Amygdala (tissue), 56 donors: Measurements from ENCODE around the gene CLSTN2.
A peak's percentile ranks its signal among the peaks of the same experiment; 100 is the strongest.

ENCODE experiments used
- DNase-seq, 56 donors: peaks; one replicate each; lab custom pipeline; 2025; lab: John Stamatoyannopoulos, UW

The CLSTN2 gene

GRCh38 chr3:140167600-140168281 is 232.8 kb downstream of the CLSTN2 start:
- DNase-seq = no peak

- DNase-seq = no peak
Observed at GRCh38 chr3:140170612-140171011, 235.6 kb downstream of the CLSTN2 start.

GRCh38 chr3:140176526-140176925 is 241.5 kb downstream of the CLSTN2 start:
- DNase-seq = no peak

GRCh38 chr3:140177943-140178342 is 243.0 kb downstream of the CLSTN2 start:
- DNase-seq = no peak

GRCh38 chr3:140178482-140178881 is 243.5 kb downstream of the CLSTN2 start:
- DNase-seq = no peak

GRCh38 chr3:140180603-140181002 is 245.6 kb downstream of the CLSTN2 start:
- DNase-seq = no peak

GRCh38 chr3:140185375-140185774 is 250.4 kb downstream of the CLSTN2 start:
- DNase-seq = no peak

GRCh38 chr3:140186421-140186920 is 251.5 kb downstream of the CLSTN2 start:
- DNase-seq = peak in 1 of 56 donors; percentile 7

- no peak for DNase-seq
Observed at GRCh38 chr3:140187028-140187427, 252.0 kb downstream of the CLSTN2 start.

GRCh38 chr3:140187656-140188221 is 252.8 kb downstream of the CLSTN2 start:
- no peak for DNase-seq

- no peak for DNase-seq
Observed at GRCh38 chr3:140188285-140188684, 253.3 kb downstream of the CLSTN2 start.

GRCh38 chr3:140189267-140189666 is 254.3 kb downstream of the CLSTN2 start:
- no peak for DNase-seq

GRCh38 chr3:140189976-140190375 is 255.0 kb downstream of the CLSTN2 start:
- DNase-seq = no peak

GRCh38 chr3:140196970-140197369 is 262.0 kb downstream of the CLSTN2 start:
- DNase-seq = no peak

GRCh38 chr3:140198242-140198641 is 263.3 kb downstream of the CLSTN2 start:
- DNase-seq = peak in 53 of 56 donors; percentile 7 to 87 (median 57)

GRCh38 chr3:140199008-140199407 is 264.0 kb downstream of the CLSTN2 start:
- DNase-seq = no peak

GRCh38 chr3:140199743-140200142 is 264.8 kb downstream of the CLSTN2 start:
- no peak for DNase-seq

GRCh38 chr3:140203510-140203909 is 268.5 kb downstream of the CLSTN2 start:
- no peak for DNase-seq

- DNase-seq = no peak
Observed at GRCh38 chr3:140204271-140204984, 269.4 kb downstream of the CLSTN2 start.

- no peak for DNase-seq
Observed at GRCh38 chr3:140205598-140205997, 270.6 kb downstream of the CLSTN2 start.

- no peak for DNase-seq
Observed at GRCh38 chr3:140206196-140207040, 271.4 kb downstream of the CLSTN2 start.
